Measurements from ENCODE around the gene PTPRK.
A peak's percentile ranks its signal among the peaks of the same experiment; 100 is the strongest.

Gene PTPRK

DNA sequence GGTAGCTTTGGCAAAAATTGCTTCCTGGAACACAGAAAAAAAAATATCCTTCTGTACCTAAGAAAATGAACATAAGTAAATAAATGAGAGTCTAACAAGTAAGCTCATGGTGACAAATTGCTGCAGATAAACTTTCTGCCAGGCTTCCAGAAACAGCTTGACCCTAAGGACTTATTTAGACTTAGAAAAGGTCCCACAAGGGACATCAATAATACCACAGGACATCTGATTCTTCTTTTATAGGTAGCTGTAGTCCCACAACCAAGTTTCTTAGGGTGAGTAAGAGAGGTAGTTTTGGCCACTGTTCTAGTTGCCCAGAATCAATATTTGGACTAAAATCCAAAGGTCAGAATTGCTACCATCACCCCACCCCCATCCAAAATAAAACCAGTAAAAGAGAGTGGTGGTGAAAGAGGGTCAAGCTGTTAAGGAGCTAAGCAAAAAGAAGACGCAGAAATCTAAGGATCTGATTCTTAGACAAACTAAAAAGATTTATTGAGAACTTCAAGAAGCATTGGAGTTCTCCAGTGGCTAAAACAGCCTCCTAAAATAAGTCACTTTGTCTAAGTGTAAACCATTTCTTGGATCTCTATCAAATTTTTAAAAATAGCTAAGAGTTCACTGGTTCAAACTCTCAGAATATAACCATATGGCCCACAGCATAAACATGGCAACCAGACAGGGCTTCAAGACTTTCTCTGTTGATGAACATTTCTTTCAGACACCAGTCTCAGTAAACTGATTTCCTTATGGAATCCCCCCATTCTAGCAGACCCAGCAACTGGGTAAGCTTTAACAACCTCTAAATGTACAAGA lies 180.6 kb downstream of the PTPRK start:
- DNase-seq, result no peak

DNA sequence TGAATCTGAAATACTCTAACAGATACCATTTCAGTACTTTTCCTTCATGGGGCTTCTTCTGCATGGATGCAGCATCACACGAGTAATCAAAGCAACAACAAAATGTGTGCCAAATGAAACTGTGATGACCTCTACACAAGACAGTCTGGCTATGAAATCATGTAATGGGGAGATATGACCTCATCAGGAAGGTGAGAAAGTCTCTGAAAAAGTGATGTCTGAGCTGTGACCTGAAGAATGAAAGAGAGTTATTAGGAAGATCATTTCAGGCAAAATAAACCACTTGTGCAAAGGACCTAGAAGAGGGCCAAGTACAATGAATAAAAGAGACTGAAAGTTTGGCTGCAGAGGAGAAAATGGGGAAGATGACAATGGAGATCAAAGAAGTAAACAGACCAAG lies 182.8 kb downstream of the PTPRK start:
- no peak for DNase-seq

DNA sequence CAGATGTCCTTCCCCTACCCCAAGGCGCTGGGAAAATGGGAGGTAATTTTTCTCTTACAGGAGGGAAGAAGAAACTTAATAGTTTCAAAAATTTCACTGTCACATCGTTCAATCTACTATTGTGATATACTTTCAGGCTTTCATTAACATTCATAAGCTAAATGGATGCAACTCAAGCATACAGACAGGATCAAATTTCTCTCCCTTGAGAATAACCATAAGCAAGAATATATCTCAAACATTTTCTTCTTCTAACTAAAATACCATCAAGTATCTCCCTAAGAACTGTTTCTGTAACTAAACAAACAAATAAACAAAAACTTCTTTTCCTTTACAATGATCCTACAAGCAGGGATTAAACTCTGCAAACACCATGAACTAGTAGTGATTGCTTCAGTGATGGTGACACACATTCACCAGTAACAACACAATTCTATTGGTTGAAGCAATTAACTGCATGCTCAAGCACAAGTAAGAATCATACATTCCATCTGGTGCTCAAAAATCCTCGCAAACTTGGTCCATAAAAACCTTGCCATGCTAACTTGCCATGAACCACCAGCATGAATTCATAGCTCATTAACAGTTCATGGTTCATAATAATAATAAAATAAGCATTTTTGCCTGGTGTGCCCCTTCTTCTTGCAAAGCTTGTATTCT lies 183.8 kb downstream of the PTPRK start:
- DNase-seq, result no peak

DNA sequence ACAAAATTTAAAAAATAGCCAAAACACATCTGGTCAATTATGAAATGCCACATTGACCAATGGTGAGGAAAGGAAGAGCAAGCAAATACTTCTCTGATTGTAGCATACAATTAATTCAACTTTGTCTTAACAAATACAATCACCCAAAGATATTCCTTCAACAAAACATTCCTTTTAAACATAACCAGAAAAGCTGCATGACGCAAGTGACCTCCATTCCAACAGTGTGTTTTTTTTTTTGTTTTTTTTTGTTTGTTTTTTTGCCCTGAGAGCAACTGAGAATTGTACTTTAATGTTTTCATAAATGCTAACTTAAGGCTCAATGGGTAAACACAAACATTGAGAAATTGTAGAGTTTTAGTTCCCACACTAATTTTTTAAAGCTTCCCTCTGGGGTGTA lies 184.4 kb downstream of the PTPRK start:
- no peak for DNase-seq

DNA sequence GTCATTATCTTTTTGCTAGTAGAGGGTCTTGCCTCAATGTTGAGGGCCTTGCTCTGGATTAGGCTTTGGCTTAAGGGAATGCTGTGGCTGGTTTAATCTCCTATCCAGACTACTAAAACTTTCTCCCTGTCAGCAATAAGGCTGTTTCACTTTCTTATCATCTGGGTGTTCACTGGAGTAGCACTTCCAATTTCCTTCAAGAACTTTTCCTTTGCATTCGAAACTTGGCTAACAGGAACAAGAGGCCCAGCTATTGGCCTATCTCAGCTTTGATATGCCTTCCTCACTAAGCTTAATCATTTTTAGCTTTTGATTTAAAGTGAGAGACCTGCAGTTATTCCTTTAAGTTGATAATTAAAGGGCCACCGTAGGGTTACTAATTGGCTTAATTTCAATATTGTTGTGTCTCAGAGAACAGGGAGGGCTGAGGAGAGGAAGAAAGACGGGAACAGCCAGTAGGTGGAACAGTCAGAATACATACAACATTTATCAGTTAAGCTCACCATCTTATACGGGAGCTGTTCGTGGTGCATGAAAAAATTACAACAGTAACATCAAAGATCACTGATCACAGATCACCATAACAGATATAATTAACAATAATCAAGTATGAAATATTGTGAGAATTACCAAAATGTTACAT lies 186.7 kb downstream of the PTPRK start:
- no peak for DNase-seq

DNA sequence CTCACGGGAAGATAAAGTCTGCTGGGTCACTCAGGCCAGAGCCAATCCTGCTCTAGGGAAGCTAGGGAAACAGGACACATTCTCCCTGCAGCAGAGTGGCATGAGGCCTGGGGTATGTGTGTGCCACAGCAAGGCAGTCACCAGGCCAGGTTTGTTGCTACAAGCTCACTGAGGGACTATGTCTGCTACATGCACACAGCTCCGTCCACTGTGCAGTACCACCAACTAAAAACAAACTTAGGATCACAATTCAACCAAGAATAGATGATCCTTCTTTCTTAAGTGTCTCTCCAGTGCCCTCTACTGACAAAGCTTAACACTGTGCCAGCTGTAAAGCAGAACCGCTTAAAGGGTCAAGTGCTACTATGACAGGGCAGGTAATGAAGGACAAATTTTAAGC lies 192.5 kb downstream of the PTPRK start:
- DNase-seq, result peak; percentile 64

DNA sequence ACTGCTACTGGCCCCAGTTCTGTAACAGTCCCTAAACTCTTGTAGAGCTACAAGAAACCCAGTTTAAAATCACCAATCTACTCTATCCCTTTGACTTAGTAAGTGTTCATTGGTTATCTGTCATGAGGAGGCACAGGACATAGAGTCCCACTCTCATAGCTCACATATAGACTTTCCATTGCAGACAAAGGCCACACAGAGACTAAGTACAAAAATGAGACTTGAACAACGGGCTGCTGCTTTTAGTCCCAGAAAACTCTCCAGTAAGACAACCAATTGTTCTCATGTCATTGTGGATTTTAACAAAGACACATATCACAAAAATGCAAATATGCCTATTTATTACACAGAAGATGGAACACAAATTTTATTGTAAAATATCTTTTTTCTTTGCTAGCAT lies 197.4 kb downstream of the PTPRK start:
- no peak for DNase-seq

DNA sequence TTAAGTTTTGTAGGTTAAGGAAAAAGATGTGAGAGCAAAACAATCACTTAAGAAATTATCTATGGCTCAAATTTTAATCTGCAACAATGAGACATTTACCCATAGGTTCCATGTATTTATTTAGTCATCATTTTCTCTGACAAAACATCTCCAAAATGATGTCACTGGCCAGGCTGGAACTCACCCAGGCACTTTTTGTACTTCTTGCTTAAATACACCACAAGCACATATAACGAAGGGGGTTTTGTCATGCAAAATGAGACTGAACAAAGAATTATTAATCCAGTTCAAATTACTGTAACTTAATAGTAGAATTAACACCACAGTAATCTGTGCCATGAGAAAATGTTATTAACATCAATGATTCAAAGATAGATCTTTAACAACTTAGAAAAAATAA lies 200.5 kb downstream of the PTPRK start:
- DNase-seq, result no peak

DNA sequence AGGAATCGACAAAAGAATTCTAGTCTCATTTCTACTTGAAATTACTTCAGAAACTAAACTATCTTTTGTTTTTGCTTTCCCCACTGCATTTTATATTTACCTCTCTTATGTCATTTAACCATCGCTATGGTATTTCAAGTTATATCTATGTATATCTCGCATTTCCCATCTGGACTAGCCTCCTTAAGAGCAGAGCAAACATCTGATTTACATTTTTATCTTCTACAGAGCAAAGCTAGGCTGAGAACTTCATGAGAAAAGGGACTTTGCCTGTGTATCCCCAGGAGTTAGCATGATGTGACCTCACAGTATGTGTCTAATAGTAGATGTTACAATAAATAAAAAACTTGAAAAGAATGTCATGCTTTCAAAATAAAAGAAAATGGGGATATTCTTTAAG lies 201.2 kb downstream of the PTPRK start:
- DNase-seq, result no peak

DNA sequence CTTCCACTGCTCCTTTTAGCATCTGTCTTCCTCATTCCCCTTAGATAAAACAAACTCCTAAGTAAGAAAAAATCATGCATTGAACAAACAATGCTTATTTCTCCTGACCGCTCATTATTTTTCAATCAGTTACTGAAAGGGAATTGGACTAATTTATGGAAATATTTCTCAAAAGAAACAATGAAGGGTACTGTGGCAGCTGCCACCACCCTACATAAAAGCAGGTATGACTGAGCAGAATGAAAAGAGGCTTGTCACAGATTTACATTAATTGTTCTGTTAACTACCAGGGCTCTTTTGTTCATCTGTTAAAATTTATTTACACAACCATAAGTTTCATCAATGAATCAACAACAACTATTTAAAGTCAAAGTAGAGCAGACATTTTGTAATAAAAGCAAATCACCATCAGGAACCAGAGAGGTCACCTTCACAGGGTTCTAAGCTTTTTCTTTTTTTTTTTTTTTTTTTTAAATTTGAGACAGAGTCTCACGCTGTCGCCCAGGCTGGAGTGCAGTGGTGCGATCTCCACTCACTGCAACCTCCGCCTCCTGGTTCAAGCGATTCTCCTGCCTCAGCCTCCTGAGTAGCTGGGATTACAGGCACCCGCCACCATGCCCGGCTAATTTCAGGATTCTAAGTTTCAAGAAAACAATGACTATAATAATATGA lies 204.0 kb downstream of the PTPRK start:
- no peak for DNase-seq

DNA sequence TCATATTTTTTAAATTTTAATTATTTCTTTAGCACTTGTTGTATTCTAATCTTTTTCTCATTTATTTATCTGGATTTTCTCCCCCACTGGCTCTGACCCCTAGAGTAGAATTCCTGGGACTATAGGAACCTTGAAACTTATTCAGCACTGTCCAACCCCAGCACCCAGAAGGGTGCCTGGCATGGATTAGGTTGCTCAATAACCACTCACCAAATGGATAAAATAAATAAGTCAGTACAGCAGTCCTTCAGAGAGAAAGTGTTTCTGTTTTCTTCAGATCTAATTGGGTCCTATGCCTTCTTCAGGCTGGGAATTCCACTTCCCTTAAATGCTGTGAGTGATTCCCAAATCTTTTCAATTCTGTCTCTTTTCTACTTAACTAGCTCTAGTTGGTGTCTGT lies 206.2 kb downstream of the PTPRK start:
- no peak for DNase-seq

DNA sequence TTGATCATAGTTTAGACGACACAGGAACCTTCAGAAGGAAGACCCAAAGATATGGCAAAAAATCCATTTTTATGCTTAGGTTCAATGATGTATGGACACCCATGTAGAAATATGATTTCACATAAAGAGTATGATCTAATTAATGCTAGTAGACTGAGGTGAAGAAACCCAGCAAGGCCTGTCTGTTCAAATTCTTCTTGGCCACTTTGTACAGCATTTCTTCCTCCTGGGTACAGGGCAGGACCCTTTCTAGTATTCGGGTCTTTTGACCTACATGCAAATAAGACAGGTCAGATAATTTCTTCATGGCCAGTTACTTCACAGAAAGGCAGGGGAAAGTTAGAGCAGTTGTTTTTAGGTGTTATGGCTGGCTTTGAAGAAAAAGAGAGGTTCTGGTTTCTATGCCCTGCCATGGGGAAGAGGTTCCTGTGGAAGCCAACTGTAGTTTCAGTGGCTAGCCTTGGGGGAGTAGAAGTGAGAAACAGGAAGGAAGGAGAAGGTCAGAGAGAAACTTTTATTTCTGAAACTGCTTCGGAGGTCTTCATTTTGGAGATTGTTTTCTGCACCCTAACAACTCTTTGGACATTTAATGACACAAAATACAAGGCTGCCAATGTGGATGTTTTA lies 208.3 kb downstream of the PTPRK start:
- DNase-seq, result no peak

DNA sequence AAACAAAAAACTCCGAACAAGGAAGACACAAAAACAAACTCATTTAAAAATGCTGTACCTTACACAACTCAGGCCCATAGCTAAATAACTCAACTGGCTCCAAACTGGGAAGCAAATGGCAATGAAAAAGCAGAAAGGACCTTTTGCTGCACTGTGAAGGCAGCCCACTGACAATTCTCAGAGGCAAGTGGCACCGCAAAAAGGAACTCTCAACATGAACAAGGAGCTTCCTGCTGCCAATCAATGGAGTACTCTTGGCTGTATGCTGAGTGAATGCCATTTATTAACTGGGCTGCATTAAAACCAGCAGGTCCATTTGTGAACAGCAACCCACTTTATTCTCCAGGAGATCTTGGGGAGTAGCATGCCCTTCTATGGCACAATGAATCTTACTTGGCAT lies 209.9 kb downstream of the PTPRK start:
- no peak for DNase-seq

DNA sequence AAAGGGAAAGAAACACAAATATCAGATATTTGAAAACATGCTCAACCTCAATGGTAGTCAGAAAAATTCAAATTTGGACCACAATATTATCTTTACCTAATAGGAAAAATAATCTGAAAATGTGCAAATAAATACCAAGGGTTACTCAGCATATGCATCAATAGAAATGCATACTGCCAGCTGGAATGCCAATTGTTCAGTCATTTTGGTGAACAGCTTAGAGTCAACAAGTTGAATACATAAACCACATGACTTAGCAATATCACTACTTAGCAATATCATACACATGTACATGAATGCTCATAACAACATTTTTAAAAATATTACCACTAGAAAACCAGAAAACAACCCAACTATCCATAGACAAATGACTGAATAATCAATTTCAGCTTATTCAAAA lies 212.7 kb downstream of the PTPRK start:
- DNase-seq, result no peak

DNA sequence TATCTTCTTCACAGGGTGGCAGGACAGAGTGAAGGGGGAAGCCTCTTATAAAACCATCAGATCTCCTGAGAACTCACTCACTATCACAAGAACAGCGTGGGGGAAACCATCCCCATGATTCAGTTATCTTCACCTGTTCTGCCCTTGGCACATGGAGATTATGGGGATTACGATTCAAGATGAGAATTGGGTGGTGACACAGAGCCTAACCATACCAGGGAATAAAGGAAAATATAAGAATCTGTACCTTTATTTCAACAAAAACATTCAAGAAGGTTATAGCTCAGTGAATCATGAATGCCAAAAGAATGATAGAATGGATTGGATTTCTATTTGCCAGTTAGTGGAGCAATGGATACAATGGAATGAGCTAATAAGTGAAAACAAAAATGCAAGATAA lies 214.4 kb downstream of the PTPRK start:
- DNase-seq, result no peak

DNA sequence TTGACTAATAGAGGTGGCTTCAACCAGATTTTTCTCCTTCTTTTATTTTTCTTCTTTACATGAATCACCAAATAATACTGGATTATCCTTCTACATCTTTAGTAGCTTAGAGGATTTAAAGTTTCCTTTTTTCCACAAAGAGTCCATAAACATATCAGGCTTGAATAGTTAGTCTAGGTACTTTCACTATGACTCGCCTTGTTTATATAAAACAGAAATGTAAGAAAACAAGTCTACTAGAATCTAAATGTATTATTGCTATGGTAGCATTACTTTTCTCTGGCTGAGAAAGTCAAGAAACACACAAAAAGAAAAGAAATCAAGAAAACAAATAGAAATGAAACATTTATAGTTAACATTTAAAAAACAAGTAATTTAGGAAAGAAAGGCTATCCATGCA lies 215.2 kb downstream of the PTPRK start:
- DNase-seq, result no peak

DNA sequence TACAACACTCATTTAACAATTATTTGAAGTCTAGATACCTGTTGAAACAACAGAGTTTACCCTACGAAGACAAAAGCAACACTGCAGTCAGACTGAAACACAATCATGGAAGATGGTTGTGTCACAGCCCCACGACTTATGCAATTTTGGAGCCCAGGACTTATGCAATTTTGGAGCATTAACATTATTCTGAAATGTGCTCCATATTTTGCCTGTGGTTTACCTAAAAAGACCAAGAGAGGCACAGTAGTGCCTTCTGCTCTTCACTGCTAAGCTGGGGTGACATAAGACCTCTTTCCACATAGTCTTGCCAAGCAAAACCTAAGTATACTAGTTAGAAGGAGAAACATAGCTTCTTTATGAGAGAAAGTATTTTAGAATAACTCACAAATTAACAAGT lies 216.5 kb downstream of the PTPRK start:
- no peak for DNase-seq

DNA sequence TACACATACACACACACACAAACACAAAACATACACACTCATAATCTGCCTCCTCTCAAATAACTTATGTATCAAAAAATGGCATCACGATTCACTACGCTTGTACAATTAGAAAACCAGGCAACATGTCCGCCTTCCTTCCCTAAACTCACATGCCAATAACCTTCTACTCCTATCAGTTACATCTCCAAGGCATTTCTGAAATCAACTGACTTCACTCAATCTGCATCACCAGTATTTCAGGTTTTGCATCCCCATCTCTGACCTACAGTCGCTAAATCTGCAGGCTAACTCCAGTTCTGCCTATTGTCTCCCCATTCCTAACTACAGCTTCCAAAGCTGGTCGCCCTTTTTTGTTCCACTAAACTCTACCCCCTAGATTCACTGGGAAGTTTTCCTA lies 217.5 kb downstream of the PTPRK start:
- no peak for DNase-seq

DNA sequence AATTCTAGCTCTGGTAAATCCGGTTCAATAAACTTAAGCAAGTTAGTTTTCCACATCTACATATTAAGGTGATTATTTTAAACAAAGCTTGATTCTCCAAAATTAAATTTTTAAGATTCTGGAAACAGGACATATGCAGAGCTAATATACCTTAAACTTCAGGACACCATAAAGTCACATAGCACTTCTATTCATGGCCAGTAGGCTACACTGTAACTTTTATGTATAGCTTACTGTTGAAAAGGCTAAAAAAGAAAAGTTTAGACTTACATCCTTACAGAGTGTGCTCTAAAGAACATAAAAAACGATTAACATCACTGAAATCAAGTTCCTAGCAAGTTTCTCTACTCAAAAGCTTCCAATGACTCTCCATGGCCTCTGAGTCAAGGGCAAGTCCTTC lies 224.7 kb downstream of the PTPRK start:
- no peak for DNase-seq

DNA sequence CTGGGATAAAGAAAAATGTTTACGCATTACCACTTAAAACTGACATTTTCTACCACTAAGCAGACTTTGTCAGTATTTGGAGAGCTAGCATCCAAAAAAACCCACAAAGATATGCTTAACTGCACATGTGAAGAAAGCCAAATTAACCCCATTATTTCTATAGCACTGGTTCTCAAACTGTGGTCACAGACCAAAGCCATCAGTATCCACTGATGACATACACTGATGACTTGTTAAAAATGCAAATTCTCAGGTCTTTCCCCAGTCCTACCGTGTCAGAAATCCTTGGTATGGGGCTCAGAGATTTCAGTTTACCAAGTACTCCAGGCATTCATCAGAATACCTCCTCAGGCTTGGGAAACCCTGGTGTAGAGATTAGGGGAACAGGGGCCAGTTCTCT lies 230.2 kb downstream of the PTPRK start:
- DNase-seq, result no peak

DNA sequence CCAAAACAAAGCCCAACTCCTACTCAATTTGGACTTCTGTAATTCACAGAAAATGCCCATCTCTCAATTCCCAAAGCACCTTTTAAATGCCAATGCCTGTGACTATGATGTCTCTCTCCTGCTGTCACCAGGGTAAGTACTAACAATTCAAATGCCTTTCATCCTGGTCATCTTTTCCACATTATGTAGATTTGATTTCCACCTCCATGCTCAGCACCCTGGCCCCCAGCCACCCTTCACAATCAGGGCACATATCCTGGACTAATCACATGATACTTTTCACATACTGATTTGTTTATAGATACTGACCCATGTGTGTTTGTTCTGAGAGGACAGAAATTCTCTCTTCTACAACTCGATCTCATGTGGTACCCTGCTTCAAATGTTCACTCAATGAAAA lies 236.3 kb downstream of the PTPRK start:
- DNase-seq, result no peak

DNA sequence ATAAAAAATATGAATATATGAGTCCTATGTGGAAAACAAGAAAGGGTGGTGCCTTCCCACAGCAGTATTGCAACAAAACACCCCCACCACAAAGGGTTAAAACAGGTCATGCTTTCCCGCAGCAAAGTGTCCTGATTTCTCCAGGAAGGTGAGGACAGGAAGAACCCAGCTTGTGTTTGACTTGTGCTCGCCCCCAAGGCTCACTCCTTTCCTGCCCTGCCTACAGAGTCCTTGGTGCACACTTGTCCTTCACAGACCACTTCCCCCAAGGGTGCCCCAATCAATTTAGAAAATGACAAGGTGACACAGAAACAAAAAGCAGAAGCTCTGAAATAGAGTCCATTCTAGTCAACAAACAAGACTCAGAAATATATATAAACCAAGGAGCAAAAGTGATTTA lies 237.4 kb downstream of the PTPRK start:
- DNase-seq, result no peak

DNA sequence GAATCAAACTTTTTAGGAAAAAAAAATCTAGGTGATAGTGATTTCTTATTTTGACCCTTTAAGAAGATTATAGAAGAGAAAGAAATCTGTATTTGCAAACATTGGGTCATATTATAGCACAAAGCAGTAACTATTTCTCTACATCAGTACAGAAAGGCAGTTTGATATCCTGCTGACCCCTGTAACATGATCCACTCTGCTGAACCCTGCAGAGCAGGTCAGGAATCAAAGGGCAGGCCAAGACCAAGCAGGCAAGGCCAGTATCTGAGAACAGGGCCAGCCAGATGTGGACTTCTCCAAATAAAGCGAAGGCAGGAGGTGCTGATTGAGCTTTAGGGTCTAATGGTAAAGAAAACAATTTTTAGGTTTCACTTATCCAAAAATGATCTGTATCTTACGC lies 239.4 kb downstream of the PTPRK start:
- DNase-seq, result no peak

All from CD4-positive, alpha-beta T cell treated with Interleukin-17A for 1 hour (primary cell).